ENCODE results near the gene NPAS2. TPM values are rescaled to one million over a fixed set of nuclear protein-coding genes. Genes with fewer than 3 reads are reported as not detected.

Gene NPAS2
- total and polyA plus RNA-seq, 2 of the 8 experiments (the other 6 are each of a cell fraction or from before 2014, with no cell fraction given), result 1.8 to 1.9 TPM

GRCh38 chr2:100900156-100900795 is 80.3 kb downstream of the NPAS2 start:
- H2AFZ ChIP-seq (ENCODE audit: low read length), result no peak overlapping the region
- H3K23me2 ChIP-seq (ENCODE audit: low read depth, low read length), result no peaks in the 10 kb centered on the region
- H4K91ac ChIP-seq (replicated peaks; ENCODE audit: insufficient read length, low read length), result no peak overlapping the region
- H3K79me2 ChIP-seq (ENCODE audit: control insufficient read depth in 1 of 2, insufficient read depth in 2 of 2, low read length in 2 of 2), result no peaks in the 10 kb centered on the region
- no peak overlapping the region for H2AK5ac ChIP-seq (ENCODE audit: low read depth, low read length)
- H3K23ac ChIP-seq (ENCODE audit: insufficient read length), result no peak overlapping the region
- ChIA-PET POLR2A (ENCODE audit: partially characterized antibody) (interaction anchor here (1.7 kb wide), 1 partner anchor 105 kb away, joined by 3 read pairs; no protein-coding TSS in a partner anchor), CTCF (ENCODE audit: partially characterized antibody) (interaction anchor here (1.1 to 6.3 kb wide), 3 partner anchors 13 to 19 kb away, joined by 3 to 50 read pairs (median 3); no protein-coding TSS in a partner anchor)
- no peak overlapping the region for H4K5ac ChIP-seq (ENCODE audit: insufficient read length, low read depth, low read length)
- no peaks in the 10 kb centered on the region for H3K36me3 ChIP-seq (ENCODE audit: control insufficient read depth in 2 of 4, insufficient read depth in 4 of 4, low read length in 3 of 4)
- no peak overlapping the region for H3K14ac ChIP-seq (ENCODE audit: insufficient read length)
- no peak overlapping the region for H3K4ac ChIP-seq (replicated peaks; ENCODE audit: insufficient read length, low read depth, low read length)
- no peak overlapping the region for H3K56ac ChIP-seq (replicated peaks; ENCODE audit: insufficient read length, low read depth, low read length)
- no peak overlapping the region for H3K18ac ChIP-seq (ENCODE audit: extremely low read depth, low read length)
- H2BK12ac ChIP-seq (ENCODE audit: low read depth, low read length), result no peak overlapping the region
- H3K27ac ChIP-seq (ENCODE audit: low read depth, low read length), result no peak overlapping the region
- no peak overlapping the region for H3K4me2 ChIP-seq (ENCODE audit: insufficient read depth in 1 of 2, low read depth in 2 of 2, low read length in 2 of 2)
- no peak overlapping the region for H3K4me3 ChIP-seq (ENCODE audit: extremely low read depth in 1 of 4, insufficient read depth in 2 of 4, low read depth in 3 of 4, low read length in 4 of 4)
- H2BK15ac ChIP-seq (ENCODE audit: low read length), result no peak overlapping the region
- DNase-seq (ENCODE audit: low read depth in 1 of 2, low spot score in 2 of 2) (no peak), FAIRE-seq (no peak)
- H2BK120ac ChIP-seq (replicated peaks; ENCODE audit: low read depth, low read length), result no peak overlapping the region
- no peaks in the 10 kb centered on the region for H3K9me3 ChIP-seq (ENCODE audit: insufficient read depth in 2 of 2, low read depth in 1 of 2, low read length in 1 of 2)
- H2BK20ac ChIP-seq (ENCODE audit: low read length), result no peak overlapping the region
- no peaks in the 10 kb centered on the region for H3K79me1 ChIP-seq (ENCODE audit: low read depth, low read length)
- no peaks in the 10 kb centered on the region for H4K20me1 ChIP-seq (replicated peaks in 1 of 2; ENCODE audit: control insufficient read depth in 1 of 2, insufficient read depth in 2 of 2, low read length in 2 of 2)
- H3K27me3 ChIP-seq (replicated peaks in 1 of 4; ENCODE audit: control insufficient read depth in 3 of 4, extremely low read depth in 1 of 4, insufficient read depth in 3 of 4, low read length in 3 of 4), result no peaks in the 10 kb centered on the region
- 85% methylated on average over 5 of the region's 5 CpGs; no CpG with 5 or more reads in 1 of the 2 experiments for WGBS, 2 experiments (ENCODE audit: extremely low coverage in 1 of 2, insufficient coverage in 1 of 2, insufficient read length in 1 of 2, insufficient replicate concordance in 2 of 2, low coverage in 1 of 2, low lambda C conversion rate in 2 of 2, missing lambda C conversion rate in 1 of 2)
- H3K4me1 ChIP-seq (replicated peaks in 1 of 4; ENCODE audit: control insufficient read depth in 3 of 4, insufficient read depth in 4 of 4, low read length in 3 of 4), result peaks cover 0 to 4% (median 2%) of the 10 kb centered on the region in 4 experiments; a peak in 3 of 7 replicates
- H4K8ac ChIP-seq (ENCODE audit: extremely low read depth, insufficient read depth, low read length), result no peak overlapping the region
- H3K9ac ChIP-seq (replicated peaks in 1 of 4; ENCODE audit: extremely low read depth in 1 of 4, low read depth in 3 of 4, low read length in 3 of 4), result no peak overlapping the region
- no peak overlapping the region for H2BK5ac ChIP-seq (ENCODE audit: low read depth, low read length)
- TF ChIP-seq CTCF (IDR thresholded peaks at IDR 0.05; ENCODE audit: control extremely low read depth in 1 of 3, insufficient read depth in 1 of 3, low read depth in 1 of 3, low read length in 3 of 3) (no peak), SIX5 (IDR thresholded peaks at IDR 0.05; ENCODE audit: low read depth, low read length) (no peak), ASH2L (IDR thresholded peaks at IDR 0.05; ENCODE audit: low read length) (no peak), USF2 (IDR thresholded peaks at IDR 0.05; ENCODE audit: low read length) (no peak), ATF3 (IDR thresholded peaks at IDR 0.05; ENCODE audit: insufficient read depth, low read depth, low read length) (no peak), MAFK (IDR thresholded peaks at IDR 0.05; ENCODE audit: low read depth, low read length) (no peak), GABPA (IDR thresholded peaks at IDR 0.05; ENCODE audit: borderline replicate concordance, insufficient read depth, low read length) (no peak), GTF2F1 (IDR thresholded peaks at IDR 0.05; ENCODE audit: borderline replicate concordance, low read depth, low read length) (no peak)

Data from H1 (cell line).